ENCODE results near the gene CILP.

CILP gene

GRCh38 chr15:65201918-65202317 is 9.4 kb downstream of the CILP start:
- no peak for DNase-seq (ENCODE audit: low spot score)
- TF ChIP-seq CTCF (IDR thresholded peaks at IDR 0.05; ENCODE audit: extremely low read depth, missing control alignments) = no peak

GRCh38 chr15:65198571-65198970 is 12.7 kb downstream of the CILP start:
- TF ChIP-seq CTCF (IDR thresholded peaks at IDR 0.05; ENCODE audit: extremely low read depth, missing control alignments) = no peak
- DNase-seq (ENCODE audit: low spot score) = no peak

DNA sequence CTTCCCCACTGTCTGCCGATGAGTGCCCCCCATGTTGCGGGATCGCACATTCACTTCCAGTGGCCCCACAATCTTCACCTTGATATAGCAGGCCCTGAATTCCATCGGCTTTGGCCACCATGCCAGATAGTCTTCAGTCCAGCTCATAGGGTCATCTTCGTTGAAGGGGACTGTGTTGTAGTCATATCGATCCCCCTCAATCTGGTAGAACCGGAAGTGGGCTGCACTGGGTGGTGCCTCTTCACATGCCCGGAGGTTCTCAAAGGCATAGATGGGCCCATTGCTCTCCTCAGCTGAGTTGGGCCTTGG is 14.0 kb downstream of the CILP start:
- DNase-seq (ENCODE audit: low spot score) = no peak
- TF ChIP-seq CTCF (IDR thresholded peaks at IDR 0.05; ENCODE audit: extremely low read depth, missing control alignments) = no peak

GRCh38 chr15:65196637-65197336 is 14.5 kb downstream of the CILP start:
- no peak for TF ChIP-seq CTCF (IDR thresholded peaks at IDR 0.05; ENCODE audit: extremely low read depth, missing control alignments)
- DNase-seq (ENCODE audit: low spot score) = no peak

DNA sequence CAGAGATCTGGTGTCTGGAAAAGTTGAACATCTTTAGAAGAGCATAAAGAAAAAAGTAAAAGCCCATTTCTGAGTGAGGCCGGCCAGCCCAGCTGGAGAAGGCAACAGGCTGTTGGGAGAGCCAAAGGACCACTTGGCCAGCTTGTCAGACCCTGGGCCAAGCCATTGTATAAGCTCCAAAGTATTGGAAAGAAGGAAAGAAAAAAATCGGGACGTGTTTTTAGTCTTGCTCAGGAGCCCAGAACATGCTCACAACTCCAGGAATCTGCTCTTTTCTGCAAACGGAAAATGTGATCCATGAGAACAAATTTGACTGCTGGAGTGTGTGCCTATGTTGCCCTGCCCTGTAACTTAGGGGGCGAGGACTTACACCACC is 15.7 kb downstream of the CILP start:
- TF ChIP-seq CTCF (IDR thresholded peaks at IDR 0.05; ENCODE audit: extremely low read depth, missing control alignments) = no peak
- no peak for DNase-seq (ENCODE audit: low spot score)

DNA sequence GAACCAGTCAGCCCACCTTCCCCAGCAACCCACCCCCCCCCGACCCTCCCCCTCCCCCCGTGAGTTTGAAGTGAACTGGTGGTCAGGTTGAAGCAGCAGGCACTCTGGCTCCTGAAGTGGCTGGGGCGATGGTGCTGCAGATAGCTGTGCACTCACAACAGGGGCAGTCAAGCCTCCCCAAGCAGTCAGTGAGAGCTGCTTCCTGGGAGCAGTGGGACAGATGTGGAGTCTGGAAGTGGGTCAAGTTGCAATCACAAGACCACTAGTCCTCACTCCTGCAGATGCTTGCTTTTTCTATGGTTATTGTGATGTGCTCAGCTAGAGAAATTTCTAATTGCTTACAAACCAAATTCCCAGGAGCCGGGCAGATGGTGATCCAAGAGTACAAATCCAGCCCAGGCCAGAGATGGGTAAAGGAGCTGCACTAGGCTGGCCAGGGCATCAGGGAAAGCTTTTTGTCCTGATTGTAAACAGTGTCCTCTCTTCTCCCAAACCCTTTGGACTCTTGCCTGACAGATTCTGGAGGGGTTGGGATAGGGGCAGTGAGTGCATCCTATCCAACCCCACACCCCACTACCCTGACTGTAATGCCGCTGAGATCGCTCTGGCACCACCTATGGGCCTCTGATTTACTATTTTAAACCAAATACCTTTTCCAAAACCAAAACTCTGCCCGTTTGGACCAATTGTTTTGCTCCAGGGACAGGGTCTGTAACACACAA is 16.3 kb downstream of the CILP start:
- DNase-seq (ENCODE audit: low spot score) = no peak
- no peak for TF ChIP-seq CTCF (IDR thresholded peaks at IDR 0.05; ENCODE audit: extremely low read depth, missing control alignments)

- no peak for TF ChIP-seq CTCF (IDR thresholded peaks at IDR 0.05; ENCODE audit: extremely low read depth, missing control alignments)
- no peak for DNase-seq (ENCODE audit: low spot score)
These were observed 19.3 kb downstream of the CILP start for GRCh38 chr15:65192016-65192415.

All from GM20000 (cell line).